Activated B cell treated with CpG ODN at 0.5 μM for 24 hours (primary cell): ENCODE results near the gene VIL1. TPM values are rescaled to one million over a fixed set of nuclear protein-coding genes. Genes with fewer than 3 reads are reported as not detected.

Experiments
- ATAC-seq: fragments of 200-7000 bp; cut with Tn5 transposase; one replicate; pipeline ENCODE4 v1.10.0; 2021; ENCODE audit warnings: low read depth, mild to moderate bottlenecking, moderate library complexity
- CTCF ChIA-PET: fragments of 350-600 bp; sonication (Branson Sonifier 250); formaldehyde crosslinking; loops from one replicate; lab custom pipeline; 2021; ENCODE audit warnings: antibody characterized with exemption; lab: Charles Lee
- POLR2A ChIA-PET: fragments of 350-600 bp; sonication (Branson Sonifier 250); formaldehyde crosslinking; loops from one replicate; lab custom pipeline; 2021; ENCODE audit warnings: antibody characterized with exemption; lab: Charles Lee
- DNase-seq: peaks from one replicate; pipeline ENCODE4 v3.0.0; 2022
- H3K27ac Mint-ChIP-seq: one replicate; pipeline ENCODE4 v1.8.0; 2020; ENCODE audit warnings: mixed read lengths
- H3K27me3 Mint-ChIP-seq: one replicate; pipeline ENCODE4 v1.8.0; 2021; ENCODE audit warnings: mixed read lengths
- H3K36me3 Mint-ChIP-seq: one replicate; pipeline ENCODE4 v1.8.0; 2021; ENCODE audit warnings: low read depth, mixed read lengths
- H3K4me1 Mint-ChIP-seq: one replicate; pipeline ENCODE4 v1.8.0; 2021; ENCODE audit warnings: mixed read lengths
- H3K4me3 Mint-ChIP-seq: one replicate; pipeline ENCODE4 v1.8.0; 2020; ENCODE audit warnings: mild to moderate bottlenecking, mixed read lengths
- H3K9me3 Mint-ChIP-seq: one replicate; pipeline ENCODE4 v1.8.0; 2020; ENCODE audit warnings: mixed read lengths
- intact Hi-C: fragments of 100-400 bp; cut with micrococcal nuclease; formaldehyde crosslinking; loops from one replicate; pipeline ENCODE4 v1.15.1; 2024
- total RNA-seq: library from RNA; stranded (reverse); gene quantifications from 2 replicates; pipeline ENCODE4 v1.2.3, GENCODE V29; 2022
- TF ChIP-seq, protein P1 (sequence below): fragments of 200-600 bp; IDR thresholded peaks from one replicate; pipeline ENCODE4 v1.8.0; 2022; ENCODE audit warnings: antibody characterized with exemption, mild to moderate bottlenecking

VIL1 gene
- total RNA-seq, 1 donor from 2014 or later = 0.07 TPM

- TF ChIP-seq, protein P1, sequence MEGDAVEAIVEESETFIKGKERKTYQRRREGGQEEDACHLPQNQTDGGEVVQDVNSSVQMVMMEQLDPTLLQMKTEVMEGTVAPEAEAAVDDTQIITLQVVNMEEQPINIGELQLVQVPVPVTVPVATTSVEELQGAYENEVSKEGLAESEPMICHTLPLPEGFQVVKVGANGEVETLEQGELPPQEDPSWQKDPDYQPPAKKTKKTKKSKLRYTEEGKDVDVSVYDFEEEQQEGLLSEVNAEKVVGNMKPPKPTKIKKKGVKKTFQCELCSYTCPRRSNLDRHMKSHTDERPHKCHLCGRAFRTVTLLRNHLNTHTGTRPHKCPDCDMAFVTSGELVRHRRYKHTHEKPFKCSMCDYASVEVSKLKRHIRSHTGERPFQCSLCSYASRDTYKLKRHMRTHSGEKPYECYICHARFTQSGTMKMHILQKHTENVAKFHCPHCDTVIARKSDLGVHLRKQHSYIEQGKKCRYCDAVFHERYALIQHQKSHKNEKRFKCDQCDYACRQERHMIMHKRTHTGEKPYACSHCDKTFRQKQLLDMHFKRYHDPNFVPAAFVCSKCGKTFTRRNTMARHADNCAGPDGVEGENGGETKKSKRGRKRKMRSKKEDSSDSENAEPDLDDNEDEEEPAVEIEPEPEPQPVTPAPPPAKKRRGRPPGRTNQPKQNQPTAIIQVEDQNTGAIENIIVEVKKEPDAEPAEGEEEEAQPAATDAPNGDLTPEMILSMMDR = no peak
- H3K9me3 Mint-ChIP-seq = no peaks in the 10 kb centered on the region
- H3K4me3 Mint-ChIP-seq = no peak overlapping the region
- no peak overlapping the region for H3K27ac Mint-ChIP-seq
- H3K36me3 Mint-ChIP-seq = peaks cover 41% of the 10 kb centered on the region
- no peaks in the 10 kb centered on the region for H3K27me3 Mint-ChIP-seq
- intact Hi-C loops = loop anchor here (10.0 kb wide), 1 partner anchor 92 kb away; the partner anchor contains the start of genes CNOT9 and USP37
- peaks cover 36% of the 10 kb centered on the region for H3K4me1 Mint-ChIP-seq
- POLR2A ChIA-PET = no interaction called here
- DNase-seq (no peak), ATAC-seq (no peak)
- CTCF ChIA-PET = no interaction called here
These were observed 54.1 kb downstream of the VIL1 start for GRCh38 chr2:218472988-218473387.

- H3K4me1 Mint-ChIP-seq = peaks cover 32% of the 10 kb centered on the region
- DNase-seq (no peak), ATAC-seq (no peak)
- H3K4me3 Mint-ChIP-seq = no peak overlapping the region
- H3K9me3 Mint-ChIP-seq = no peaks in the 10 kb centered on the region
- peaks cover 52% of the 10 kb centered on the region for H3K36me3 Mint-ChIP-seq
- POLR2A ChIA-PET = no interaction called here
- H3K27ac Mint-ChIP-seq = no peak overlapping the region
- TF ChIP-seq, protein P1 = no peak
- no peaks in the 10 kb centered on the region for H3K27me3 Mint-ChIP-seq
- intact Hi-C loops = loop anchor here (10.0 kb wide), 1 partner anchor 90 kb away; the partner anchor contains the start of genes CNOT9 and USP37
- CTCF ChIA-PET = no interaction called here
These were observed 55.6 kb downstream of the VIL1 start for GRCh38 chr2:218474527-218474926.

DNA sequence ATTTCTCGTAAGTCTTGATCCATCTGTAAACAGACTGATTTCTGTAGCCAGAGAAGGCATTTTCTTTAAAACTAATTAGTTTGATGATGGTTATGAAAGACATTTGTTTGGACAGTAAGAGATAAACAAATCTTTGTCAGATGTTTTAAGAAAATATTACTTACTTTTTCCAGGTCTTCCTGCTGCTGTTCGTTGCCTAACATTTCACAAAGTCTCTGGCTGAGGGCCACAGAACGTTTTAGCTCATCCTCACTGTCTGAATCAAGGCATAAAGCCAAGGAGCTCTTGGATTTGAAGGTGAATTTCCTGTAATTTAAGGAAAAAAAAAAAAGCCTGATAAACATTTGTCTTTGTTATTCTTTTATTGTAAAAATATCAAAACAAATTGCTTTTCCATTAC, 57.8 kb downstream of the VIL1 start:
- ATAC-seq (no peak), DNase-seq (no peak)
- TF ChIP-seq, protein P1 = no peak
- POLR2A ChIA-PET = no interaction called here
- H3K9me3 Mint-ChIP-seq = no peaks in the 10 kb centered on the region
- H3K4me3 Mint-ChIP-seq = no peak overlapping the region
- no peak overlapping the region for H3K27ac Mint-ChIP-seq
- H3K4me1 Mint-ChIP-seq = peaks cover 16% of the 10 kb centered on the region
- H3K27me3 Mint-ChIP-seq = no peaks in the 10 kb centered on the region
- CTCF ChIA-PET = no interaction called here
- intact Hi-C loops = loop anchor here (10.0 kb wide), 1 partner anchor 88 kb away; the partner anchor contains the start of genes CNOT9 and USP37
- peaks cover 56% of the 10 kb centered on the region for H3K36me3 Mint-ChIP-seq

DNA sequence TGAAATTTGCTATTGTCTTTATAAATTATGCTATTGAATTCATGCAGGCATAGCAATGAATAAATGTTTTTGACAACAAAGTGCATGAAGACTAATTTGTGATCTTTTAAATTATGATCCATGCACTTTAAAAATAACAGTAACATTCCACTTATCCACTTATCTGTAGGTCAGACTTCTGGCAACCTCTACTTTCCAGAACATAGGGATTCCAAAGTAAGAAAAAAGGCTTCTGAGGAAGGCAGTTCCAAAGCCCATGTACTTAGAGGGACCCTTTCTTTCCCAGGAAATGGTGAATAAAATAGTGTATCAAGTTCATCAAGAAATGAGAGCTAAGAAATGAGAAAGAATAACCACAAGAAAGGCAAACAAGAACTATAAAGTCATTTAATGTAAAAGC, 58.3 kb downstream of the VIL1 start:
- intact Hi-C loops = loop anchor here (10.0 kb wide), 1 partner anchor 88 kb away; the partner anchor contains the start of genes CNOT9 and USP37
- H3K4me1 Mint-ChIP-seq = peaks cover 14% of the 10 kb centered on the region
- no peak overlapping the region for H3K4me3 Mint-ChIP-seq
- ChIA-PET POLR2A (no interaction called here), CTCF (no interaction called here)
- no peak for DNase-seq
- no peak overlapping the region for H3K27ac Mint-ChIP-seq
- H3K36me3 Mint-ChIP-seq = peaks cover 59% of the 10 kb centered on the region
- no peaks in the 10 kb centered on the region for H3K27me3 Mint-ChIP-seq
- TF ChIP-seq, protein P1 = no peak
- no peak for ATAC-seq
- no peaks in the 10 kb centered on the region for H3K9me3 Mint-ChIP-seq

DNA sequence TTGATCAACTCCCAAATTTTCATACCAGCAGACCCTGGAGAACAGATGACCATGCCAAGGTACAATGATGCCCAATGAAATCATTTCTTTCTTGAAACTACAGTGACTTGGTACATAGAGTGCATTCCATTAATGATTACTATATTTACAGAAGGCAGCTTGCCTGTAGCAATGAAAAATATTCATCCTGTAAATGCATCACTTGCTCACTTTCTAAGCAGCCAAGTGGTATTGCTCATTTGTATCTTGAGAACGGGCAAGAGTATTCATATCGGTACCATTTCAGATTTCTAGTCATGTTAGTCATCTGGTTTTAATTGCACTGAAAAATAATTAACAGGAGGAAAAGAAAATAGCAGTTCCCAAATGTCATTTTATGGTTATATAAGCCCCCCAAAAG, 59.6 kb downstream of the VIL1 start:
- H3K36me3 Mint-ChIP-seq = peaks cover 57% of the 10 kb centered on the region

More for the DNA sequence above, 59.6 kb downstream of the VIL1 start:
- intact Hi-C loops = loop anchor here (10.0 kb wide), 1 partner anchor 86 kb away; the partner anchor contains the start of genes CNOT9 and USP37
- Mint-ChIP-seq H3K9me3 (no peaks in the 10 kb centered on the region), H3K4me1 (peaks cover 22% of the 10 kb centered on the region), H3K27ac (no peak overlapping the region), H3K4me3 (no peak overlapping the region), H3K27me3 (no peaks in the 10 kb centered on the region)
- no peak for DNase-seq
- TF ChIP-seq, protein P1 = no peak
- ChIA-PET POLR2A (no interaction called here), CTCF (interaction anchor here (0.6 kb wide), 1 partner anchor 122 kb away, joined by 3 read pairs; no protein-coding TSS in a partner anchor)
- no peak for ATAC-seq
